A549 (cell line): ENCODE data around the gene SELENOM.

Experiments used
- BHLHE40 ChIP-seq: IDR thresholded peaks from 2 replicates; pipeline ENCODE4 v1.6.1; 2012; ENCODE audit warnings: low read depth, low read length, inconsistent platforms
- CHD4 ChIP-seq: fragments of 200-600 bp; sonication (generic); IDR thresholded peaks from 2 replicates; pipeline ENCODE4 v1.6.1; 2016; ENCODE audit warnings: antibody characterized with exemption, mild to moderate bottlenecking, borderline replicate concordance
- CTCF ChIP-seq: fragments of >200 bp; sonication (Bioruptor Twin); formaldehyde crosslinking; IDR thresholded peaks from 3 replicates; pipeline ENCODE4 v1.5.1; 2016
- ESRRA ChIP-seq: fragments of 150-350 bp; IDR thresholded peaks from 2 replicates; pipeline ENCODE4 v1.6.1; 2014; ENCODE audit warnings: mild to moderate bottlenecking, low read length, borderline replicate concordance
- JUNB ChIP-seq: fragments of >200 bp; sonication (Bioruptor Twin); formaldehyde crosslinking; IDR thresholded peaks from 2 replicates; pipeline ENCODE4 v1.6.1; 2016
- KDM1A ChIP-seq: fragments of 200-600 bp; sonication (generic); IDR thresholded peaks from 2 replicates; pipeline ENCODE4 v1.6.1; 2016; ENCODE audit warnings: low read depth, mild to moderate bottlenecking
- MAFK ChIP-seq: fragments of 450-650 bp; IDR thresholded peaks from 2 replicates; pipeline ENCODE4 v1.6.1; 2014; ENCODE audit not compliant: partially characterized antibody
- MAZ ChIP-seq: fragments of 150-350 bp; IDR thresholded peaks from 2 replicates; pipeline ENCODE4 v1.6.1; 2014; ENCODE audit warnings: antibody characterized with exemption, low read depth, low read length, borderline replicate concordance
- POLR2A ChIP-seq: IDR thresholded peaks from 2 replicates; pipeline ENCODE4 v1.6.1; 2012; ENCODE audit warnings: mild to moderate bottlenecking, low read length
- REST ChIP-seq: fragments of 200-600 bp; sonication (generic); IDR thresholded peaks from 2 replicates; pipeline ENCODE4 v1.6.1; 2016; ENCODE audit warnings: antibody characterized with exemption, mild to moderate bottlenecking, moderate library complexity
- TP53 ChIP-seq: fragments of 250-450 bp; sonication (Bioruptor Pico); IDR thresholded peaks from 2 replicates; pipeline ENCODE4 v1.5.0; 2021; ENCODE audit warnings: mild to moderate bottlenecking, moderate library complexity

- no peak for TF ChIP-seq CTCF
- TF ChIP-seq ESRRA = no peak
- TF ChIP-seq CHD4 = no peak
- TF ChIP-seq REST = no peak
- no peak for TF ChIP-seq POLR2A
- TF ChIP-seq TP53 (CRISPR knock-in tag) = no peak
- TF ChIP-seq MAFK = no peak
- TF ChIP-seq KDM1A = no peak
- TF ChIP-seq MAZ = no peak
- no peak for TF ChIP-seq JUNB
- no peak for TF ChIP-seq BHLHE40
These were observed 18.3 kb upstream of the SELENOM start for GRCh38 chr22:31125521-31126117.
